Upper lobe of left lung (tissue), 4 donors: ENCODE measurements around the gene KCNMA1.

ENCODE experiments used
- CTCF ChIP-seq, 6 experiments: fragments of 450-650 bp in 4 of 6; fragments of 200-600 bp in 2 of 6; sonication (generic) in 2 of 6; IDR thresholded peaks; one replicate each; pipeline ENCODE4 v1.5.1; 2016 to 2019; ENCODE audit warnings: antibody characterized with exemption in 6 of 6
- EP300 ChIP-seq, 4 donors: sonication (generic); formaldehyde crosslinking; IDR thresholded peaks; one replicate each; pipeline ENCODE4 v1.5.1; 2017; ENCODE audit warnings: antibody characterized with exemption in 4 of 4, control low read depth in 2 of 4
- POLR2A ChIP-seq, 4 donors: fragments of 450-650 bp; IDR thresholded peaks; one replicate each; pipeline ENCODE4 v1.5.1; 2016 to 2017; ENCODE audit warnings: antibody characterized with exemption in 4 of 4, mild to moderate bottlenecking in 2 of 4
- POLR2AphosphoS5 ChIP-seq, 2 donors: sonication (generic); formaldehyde crosslinking; IDR thresholded peaks; one replicate each; pipeline ENCODE4 v1.5.1; 2017; ENCODE audit warnings: antibody characterized with exemption in 2 of 2

DNA sequence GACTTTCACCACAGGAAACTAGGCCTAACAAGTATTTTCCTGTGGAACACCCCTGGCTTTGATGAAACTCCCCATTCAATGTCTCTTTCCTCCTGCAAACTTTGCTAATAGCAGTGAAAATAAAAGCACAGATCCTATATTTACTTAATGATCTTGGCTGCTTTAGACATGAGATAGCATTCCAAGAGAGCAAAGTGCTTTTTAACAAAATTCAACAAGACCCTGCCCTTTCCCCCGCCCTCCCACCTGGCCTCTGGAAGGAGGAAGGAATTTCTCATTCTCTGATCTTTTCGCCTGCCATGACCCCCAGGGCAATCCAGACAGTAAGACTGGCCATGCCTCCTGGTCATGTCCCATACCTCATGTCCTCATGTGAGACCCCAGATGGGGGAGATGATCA lies 185.7 kb downstream of the KCNMA1 start:
- TF ChIP-seq CTCF (IDR thresholded peaks at IDR 0.05) (no peak), POLR2A (IDR thresholded peaks at IDR 0.05) (no peak), POLR2AphosphoS5 (IDR thresholded peaks at IDR 0.05) (no peak), EP300 (IDR thresholded peaks at IDR 0.05) (no peak)
